ENCODE data around the gene GXYLT1.
"Not testable (repeated sequence)": the region's sequence is repeated elsewhere in the genome, so short reads cannot be mapped to it uniquely, and the experiment has no call there.

The GXYLT1 gene

GRCh38 chr12:42143452-42144157 is 1.1 kb downstream of the GXYLT1 start:
- DNase-seq, result no peak

- no peak for DNase-seq
Measured at GRCh38 chr12:42141981-42142606, 2.6 kb downstream of the GXYLT1 start.

- no peak for DNase-seq
Measured at GRCh38 chr12:42140901-42141300, 3.8 kb downstream of the GXYLT1 start.

GRCh38 chr12:42135259-42135814 is 9.3 kb downstream of the GXYLT1 start:
- no peak for DNase-seq

- no peak for DNase-seq
Measured at GRCh38 chr12:42130672-42131402, 13.8 kb downstream of the GXYLT1 start.

DNA sequence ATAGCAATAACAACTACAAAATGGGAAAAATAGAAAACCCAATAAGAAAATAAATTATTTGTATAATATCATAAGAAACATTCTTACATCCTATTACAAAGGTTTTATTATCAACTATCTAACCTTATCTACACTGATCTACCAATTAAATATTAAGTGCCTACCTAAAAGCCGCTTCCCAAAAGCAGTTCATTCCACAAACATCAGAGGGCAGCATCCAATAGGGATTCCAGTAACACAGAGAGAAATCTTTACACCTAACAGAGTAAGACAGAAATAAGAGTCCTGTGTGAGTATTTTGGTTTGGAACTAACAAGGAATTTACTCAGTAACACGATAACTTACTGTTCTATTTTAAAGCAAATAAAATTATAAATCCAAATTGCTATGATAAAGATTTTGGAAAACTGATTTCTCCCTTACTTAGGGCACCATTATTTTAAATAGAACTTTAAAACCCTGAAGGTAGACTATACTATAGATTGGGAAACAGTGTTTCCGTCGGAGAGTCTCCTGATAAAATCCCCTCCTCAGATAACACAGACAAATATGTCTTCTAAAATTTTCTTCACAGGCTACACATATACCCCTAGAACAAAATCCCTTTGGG is 15.0 kb downstream of the GXYLT1 start:
- DNase-seq, result no peak

GRCh38 chr12:42128888-42129287 is 15.8 kb downstream of the GXYLT1 start:
- no peak for DNase-seq

- DNase-seq, result no peak
Measured at GRCh38 chr12:42128327-42128726, 16.3 kb downstream of the GXYLT1 start.

DNA sequence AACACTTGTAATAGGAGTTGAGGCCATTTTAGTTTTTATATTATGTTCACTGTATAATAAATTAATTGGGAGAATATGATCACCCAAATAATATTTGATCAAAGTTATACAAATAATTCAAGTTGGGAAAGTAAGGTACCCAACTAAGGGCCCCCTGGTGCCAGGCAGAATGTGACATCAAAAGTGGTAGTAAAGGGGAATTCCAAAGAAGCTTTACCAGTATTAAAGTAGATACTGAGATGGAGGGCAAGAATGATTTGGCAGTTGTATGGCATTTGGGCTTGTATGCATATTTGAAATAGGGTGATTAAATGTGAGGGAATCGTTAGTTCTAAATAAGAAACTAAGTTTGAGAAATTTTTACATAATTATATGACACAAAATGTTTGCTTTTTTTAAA is 17.7 kb downstream of the GXYLT1 start:
- DNase-seq, result no peak

GRCh38 chr12:42125388-42125767 is 19.3 kb downstream of the GXYLT1 start:
- DNase-seq, result no peak

GRCh38 chr12:42124764-42125387 is 19.8 kb downstream of the GXYLT1 start:
- DNase-seq, result no peak

GRCh38 chr12:42119085-42119633 is 25.5 kb downstream of the GXYLT1 start:
- no peak for DNase-seq

DNA sequence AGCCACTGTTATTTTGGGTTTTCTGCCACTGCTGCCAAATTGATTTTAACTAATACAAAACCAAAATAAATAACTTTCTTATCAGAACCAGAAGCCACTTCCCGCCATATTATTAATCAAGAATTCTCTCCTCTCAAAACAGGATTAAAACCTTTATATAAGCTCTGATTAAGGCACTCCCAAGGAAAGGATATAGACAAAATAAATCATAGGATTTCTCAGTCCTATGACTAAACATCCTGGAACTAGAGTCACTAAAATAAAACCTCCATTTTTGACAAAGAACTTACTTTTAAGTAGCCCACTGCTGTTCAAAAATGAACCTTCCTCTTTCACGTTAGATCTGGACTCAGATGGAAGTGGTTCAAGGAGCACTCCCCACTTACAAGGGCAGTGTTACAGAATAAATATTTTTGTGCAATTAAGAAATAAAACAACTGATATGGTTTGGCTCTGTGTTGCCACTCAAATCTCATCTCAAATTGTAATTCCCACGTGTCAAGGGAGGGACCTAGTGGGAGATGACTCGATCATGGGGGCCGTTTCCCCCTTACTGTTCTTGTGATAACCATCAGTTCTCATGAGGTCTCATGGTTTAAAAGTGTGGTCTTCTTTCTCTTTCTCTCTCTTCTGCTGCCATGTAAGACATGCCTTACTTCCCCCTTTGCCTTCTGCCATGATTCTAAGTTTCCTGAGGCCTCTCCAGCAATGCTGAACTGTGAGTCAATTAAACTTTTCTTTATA is 26.4 kb downstream of the GXYLT1 start:
- DNase-seq, result no peak

DNA sequence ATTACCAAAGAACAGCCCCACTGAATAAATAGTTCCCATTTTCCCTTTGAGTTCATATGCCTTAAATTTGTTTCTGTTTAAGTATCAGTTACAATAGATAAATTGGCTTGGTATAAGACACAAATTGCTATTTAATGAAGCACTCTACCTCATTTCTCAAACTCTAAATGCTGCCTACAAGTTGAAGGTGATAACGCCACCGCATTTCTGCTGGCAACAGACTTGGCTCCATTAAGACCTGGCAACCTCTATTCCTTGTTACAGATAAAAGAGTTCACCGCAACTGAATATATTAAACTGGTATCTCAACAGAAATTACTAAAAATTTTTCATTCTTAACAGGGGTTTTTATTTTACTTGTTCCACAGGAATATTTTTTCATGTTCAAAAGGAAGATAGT is 35.6 kb downstream of the GXYLT1 start:
- no peak for DNase-seq

DNA sequence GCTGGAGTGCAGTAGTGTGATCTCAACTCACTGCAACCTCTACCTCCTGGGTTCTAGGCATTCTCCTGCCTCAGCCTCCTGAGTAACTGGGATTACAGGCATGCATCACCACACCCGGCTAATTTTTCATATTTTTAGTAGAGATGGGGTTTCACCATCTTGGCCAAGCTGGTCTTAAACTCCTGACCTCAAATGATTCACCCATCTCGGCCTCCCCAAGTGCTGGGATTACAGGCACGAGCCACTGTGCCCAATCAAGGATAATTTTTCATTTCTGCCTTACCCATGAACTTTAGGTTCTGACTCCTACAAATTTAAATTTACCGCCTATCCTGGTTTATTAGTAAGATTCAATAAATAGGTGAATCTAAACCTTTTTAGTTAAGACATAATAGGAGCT is 37.9 kb downstream of the GXYLT1 start:
- not testable (repeated sequence) for DNase-seq

DNA sequence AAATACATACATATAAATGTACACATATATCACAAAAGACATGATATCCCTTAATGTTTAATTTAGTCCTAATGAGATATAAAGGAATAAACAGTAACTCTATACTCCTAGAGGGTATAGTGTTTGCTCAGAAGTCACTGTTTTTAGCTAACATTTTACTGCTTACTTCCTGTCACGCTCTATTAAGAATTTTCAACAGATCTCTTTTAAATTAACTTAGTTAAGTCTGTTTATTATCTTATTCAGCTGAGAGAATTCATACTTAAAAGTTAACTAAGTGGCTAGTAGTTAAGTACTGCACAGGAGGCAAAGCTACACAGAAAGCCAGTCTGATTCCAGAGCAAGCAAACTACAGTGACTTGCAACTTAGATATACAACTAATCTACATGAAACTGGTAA is 39.9 kb downstream of the GXYLT1 start:
- no peak for DNase-seq

- DNase-seq, result no peak
Measured at GRCh38 chr12:42104087-42104486, 40.6 kb downstream of the GXYLT1 start.

DNA sequence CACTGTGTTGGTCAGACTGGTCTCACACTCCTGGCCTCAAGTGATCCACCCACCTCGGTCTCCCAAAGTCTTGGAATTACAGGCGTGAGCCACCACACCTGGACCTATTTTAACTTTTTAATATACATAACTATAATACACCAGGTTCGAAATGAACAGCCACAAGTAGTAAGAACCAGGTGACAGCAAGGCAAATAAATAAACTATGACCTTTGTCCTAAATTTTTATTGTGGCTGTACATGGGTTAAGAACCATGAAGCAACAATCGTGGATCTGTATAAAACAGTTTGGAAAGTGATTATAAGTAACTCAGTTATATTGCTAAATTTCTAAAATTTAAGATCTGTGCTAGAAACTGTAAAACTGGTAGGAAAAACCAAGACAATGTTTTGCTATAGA is 41.5 kb downstream of the GXYLT1 start:
- DNase-seq, result no peak

- DNase-seq, result no peak
Measured at GRCh38 chr12:42102720-42103119, 42.0 kb downstream of the GXYLT1 start.

- DNase-seq, result no peak
Measured at GRCh38 chr12:42099433-42099832, 45.2 kb downstream of the GXYLT1 start.

GRCh38 chr12:42097971-42098370 is 46.7 kb downstream of the GXYLT1 start:
- no peak for DNase-seq

DNA sequence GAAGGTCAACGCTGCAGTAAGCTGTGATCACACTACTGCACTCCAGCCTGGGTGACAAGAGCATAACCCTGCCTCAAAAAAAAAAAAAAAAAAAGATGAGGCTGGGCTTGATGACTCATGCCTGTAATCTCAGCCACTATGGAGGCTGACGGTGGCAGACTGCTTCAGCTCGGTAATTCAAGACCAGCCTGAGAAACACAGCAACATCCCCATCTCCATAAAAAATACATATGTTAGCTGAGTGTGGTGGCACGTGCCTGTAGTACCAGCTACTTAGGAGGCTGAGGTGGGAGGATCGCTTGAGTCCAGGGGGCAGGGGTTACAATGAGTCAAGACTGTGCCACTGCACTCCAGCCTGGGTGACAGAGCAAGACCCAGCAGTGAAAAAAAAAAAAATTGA is 50.4 kb downstream of the GXYLT1 start:
- DNase-seq, result no peak
